HEK293 (cell line): ENCODE results near the gene PCBP2.

ENCODE experiments used
- CTCF ChIA-PET: fragments of 350-600 bp; formaldehyde crosslinking; extraction: SDS; loops from one replicate; lab custom pipeline; 2021; ENCODE audit warnings: antibody characterized with exemption; lab: Yijun Ruan, JAX
- POLR2A ChIA-PET: fragments of 300-600 bp; formaldehyde crosslinking; extraction: SDS; loops from one replicate; lab custom pipeline; 2020; ENCODE audit warnings: antibody characterized with exemption, inconsistent platforms; lab: Yijun Ruan, JAX
- H3K27ac ChIP-seq: fragments of 200-500 bp; sonication (Bioruptor generic); 2 replicates; pipeline ENCODE4 v1.5.1; 2014; ENCODE audit warnings: low read depth, low read length, control low read depth, inconsistent platforms; ENCODE audit errors: extremely low read depth
- H3K36me3 ChIP-seq, 2 experiments: fragments of 200-500 bp in 1 of 2; sonication (Bioruptor generic) in 1 of 2; 1 replicate in 1 of 2; 2 replicates in 1 of 2; pipeline ENCODE4 v1.5.1; 2014 to 2017; ENCODE audit warnings: inconsistent platforms in 2 of 2, low read length in 2 of 2; ENCODE audit not compliant: control insufficient read depth in 2 of 2, insufficient read depth in 1 of 2
- H3K4me1 ChIP-seq: fragments of 200-500 bp; sonication (Bioruptor generic); 2 replicates; pipeline ENCODE4 v1.5.1; 2014; ENCODE audit warnings: mild to moderate bottlenecking, low read length, inconsistent platforms; ENCODE audit not compliant: control insufficient read depth, insufficient read depth
- H3K4me3 ChIP-seq: 2 replicates; pipeline ENCODE4 v1.5.1; 2011; ENCODE audit warnings: low read depth, mild to moderate bottlenecking, control low read depth, low read length, moderate library complexity
- H3K9me3 ChIP-seq: fragments of 200-500 bp; sonication (Bioruptor generic); 2 replicates; pipeline ENCODE4 v1.5.1; 2014; ENCODE audit warnings: low read depth, low read length, inconsistent platforms; ENCODE audit not compliant: control insufficient read depth, insufficient read depth
- BCL11A ChIP-seq: fragments of 450-650 bp; formaldehyde crosslinking; IDR thresholded peaks from 2 replicates; pipeline ENCODE4 v1.5.1; 2016; ENCODE audit warnings: low read depth, missing biosample characterization, missing genetic modification characterization
- GFI1B ChIP-seq: fragments of 450-650 bp; formaldehyde crosslinking; IDR thresholded peaks from 2 replicates; pipeline ENCODE4 v1.5.1; 2016; ENCODE audit warnings: missing biosample characterization, missing genetic modification characterization
- GLIS2 ChIP-seq: fragments of 450-650 bp; formaldehyde crosslinking; IDR thresholded peaks from 2 replicates; pipeline ENCODE4 v1.5.1; 2016; ENCODE audit warnings: missing biosample characterization, missing genetic modification characterization
- MZF1 ChIP-seq: fragments of 450-650 bp; formaldehyde crosslinking; IDR thresholded peaks from 2 replicates; pipeline ENCODE4 v1.5.1; 2017; ENCODE audit warnings: missing biosample characterization, missing genetic modification characterization, borderline replicate concordance
- OSR2 ChIP-seq: fragments of 450-650 bp; formaldehyde crosslinking; IDR thresholded peaks from 2 replicates; pipeline ENCODE4 v1.5.1; 2016; ENCODE audit warnings: missing biosample characterization, missing genetic modification characterization
- ZBTB1 ChIP-seq: fragments of 450-650 bp; formaldehyde crosslinking; IDR thresholded peaks from 2 replicates; pipeline ENCODE4 v1.5.1; 2016; ENCODE audit warnings: missing biosample characterization, missing genetic modification characterization
- ZBTB48 ChIP-seq: fragments of 450-650 bp; formaldehyde crosslinking; IDR thresholded peaks from 2 replicates; pipeline ENCODE4 v1.5.1; 2016; ENCODE audit warnings: missing biosample characterization, missing genetic modification characterization
- ZEB2 ChIP-seq: fragments of 450-650 bp; formaldehyde crosslinking; IDR thresholded peaks from 2 replicates; pipeline ENCODE4 v1.5.1; 2016; ENCODE audit warnings: missing biosample characterization, missing genetic modification characterization
- ZFP3 ChIP-seq: fragments of 450-650 bp; formaldehyde crosslinking; IDR thresholded peaks from 2 replicates; pipeline ENCODE4 v1.5.1; 2016; ENCODE audit warnings: low read depth, missing biosample characterization, missing genetic modification characterization
- ZNF175 ChIP-seq: fragments of 450-650 bp; formaldehyde crosslinking; IDR thresholded peaks from 2 replicates; pipeline ENCODE4 v1.5.1; 2016; ENCODE audit warnings: missing biosample characterization, missing genetic modification characterization
- ZNF292 ChIP-seq: fragments of 450-650 bp; formaldehyde crosslinking; IDR thresholded peaks from 2 replicates; pipeline ENCODE4 v1.5.1; 2016; ENCODE audit warnings: low read depth, missing biosample characterization, missing genetic modification characterization, borderline replicate concordance
- ZNF302 ChIP-seq: fragments of 450-650 bp; formaldehyde crosslinking; IDR thresholded peaks from 2 replicates; pipeline ENCODE4 v1.5.1; 2016; ENCODE audit warnings: missing biosample characterization, missing genetic modification characterization, low read depth
- ZNF311 ChIP-seq: fragments of 450-650 bp; formaldehyde crosslinking; IDR thresholded peaks from 2 replicates; pipeline ENCODE4 v1.5.1; 2017; ENCODE audit warnings: missing biosample characterization, missing genetic modification characterization, borderline replicate concordance
- ZNF324 ChIP-seq: fragments of 450-650 bp; formaldehyde crosslinking; IDR thresholded peaks from 2 replicates; pipeline ENCODE4 v1.5.1; 2016; ENCODE audit warnings: missing biosample characterization, missing genetic modification characterization
- ZNF366 ChIP-seq: fragments of 450-650 bp; formaldehyde crosslinking; conservative IDR thresholded peaks from 2 replicates; pipeline ENCODE4 v1.5.1; 2016; ENCODE audit warnings: missing biosample characterization, missing genetic modification characterization
- ZNF544 ChIP-seq: fragments of 450-650 bp; formaldehyde crosslinking; IDR thresholded peaks from 2 replicates; pipeline ENCODE4 v1.5.0; 2017; ENCODE audit warnings: missing biosample characterization, missing genetic modification characterization
- ZNF677 ChIP-seq: fragments of 450-650 bp; IDR thresholded peaks from 2 replicates; pipeline ENCODE4 v1.5.0; 2018; ENCODE audit warnings: missing biosample characterization, mild to moderate bottlenecking, missing genetic modification characterization, moderate library complexity
- ZSCAN16 ChIP-seq: fragments of 450-650 bp; formaldehyde crosslinking; IDR thresholded peaks from 2 replicates; pipeline ENCODE4 v1.5.1; 2016; ENCODE audit warnings: missing biosample characterization, missing genetic modification characterization
- TF ChIP-seq, protein P1 (sequence below): fragments of 450-650 bp; formaldehyde crosslinking; IDR thresholded peaks from 2 replicates; pipeline ENCODE4 v1.5.1; 2016; ENCODE audit warnings: missing biosample characterization, missing genetic modification characterization, borderline replicate concordance
- TF ChIP-seq, protein P2 (sequence below): fragments of 450-650 bp; formaldehyde crosslinking; IDR thresholded peaks from 2 replicates; pipeline ENCODE4 v1.5.1; 2017; ENCODE audit warnings: missing biosample characterization, missing genetic modification characterization
- TF ChIP-seq, protein P3 (sequence below): fragments of 450-650 bp; formaldehyde crosslinking; IDR thresholded peaks from 2 replicates; pipeline ENCODE4 v1.5.1; 2016; ENCODE audit warnings: missing biosample characterization, missing genetic modification characterization
- TF ChIP-seq, protein P4 (sequence below): fragments of 450-650 bp; formaldehyde crosslinking; IDR thresholded peaks from 2 replicates; pipeline ENCODE4 v1.5.1; 2016; ENCODE audit warnings: missing biosample characterization, missing genetic modification characterization
- TF ChIP-seq, protein P5 (sequence below): fragments of 450-650 bp; formaldehyde crosslinking; conservative IDR thresholded peaks from 2 replicates; pipeline ENCODE4 v1.5.1; 2016; ENCODE audit warnings: low read depth, missing biosample characterization, missing genetic modification characterization
- TF ChIP-seq, protein P6 (sequence below): fragments of 450-650 bp; formaldehyde crosslinking; IDR thresholded peaks from 2 replicates; pipeline ENCODE4 v1.5.1; 2016; ENCODE audit warnings: missing biosample characterization, missing genetic modification characterization

PCBP2 gene

DNA sequence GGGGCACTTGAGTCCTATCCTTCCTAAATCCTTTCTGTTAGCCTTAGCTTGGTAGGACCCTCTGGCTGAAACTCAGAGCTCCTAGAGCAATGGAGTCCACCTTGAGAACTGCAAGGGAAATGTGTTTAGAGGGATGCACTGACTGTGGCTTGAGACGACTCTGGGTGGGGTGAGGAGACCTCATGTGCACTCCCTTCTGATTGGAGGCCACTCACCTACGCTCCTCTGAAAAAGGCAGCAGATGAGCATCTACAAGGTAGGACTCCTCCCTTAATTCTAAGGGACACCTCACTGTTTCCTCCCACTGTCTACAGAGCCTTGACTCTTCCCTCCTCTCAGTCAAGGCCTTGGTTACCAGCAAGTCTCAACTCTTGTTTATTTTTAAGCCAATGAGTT is 46.3 kb downstream of the PCBP2 start (continued):
- TF ChIP-seq, protein P1, sequence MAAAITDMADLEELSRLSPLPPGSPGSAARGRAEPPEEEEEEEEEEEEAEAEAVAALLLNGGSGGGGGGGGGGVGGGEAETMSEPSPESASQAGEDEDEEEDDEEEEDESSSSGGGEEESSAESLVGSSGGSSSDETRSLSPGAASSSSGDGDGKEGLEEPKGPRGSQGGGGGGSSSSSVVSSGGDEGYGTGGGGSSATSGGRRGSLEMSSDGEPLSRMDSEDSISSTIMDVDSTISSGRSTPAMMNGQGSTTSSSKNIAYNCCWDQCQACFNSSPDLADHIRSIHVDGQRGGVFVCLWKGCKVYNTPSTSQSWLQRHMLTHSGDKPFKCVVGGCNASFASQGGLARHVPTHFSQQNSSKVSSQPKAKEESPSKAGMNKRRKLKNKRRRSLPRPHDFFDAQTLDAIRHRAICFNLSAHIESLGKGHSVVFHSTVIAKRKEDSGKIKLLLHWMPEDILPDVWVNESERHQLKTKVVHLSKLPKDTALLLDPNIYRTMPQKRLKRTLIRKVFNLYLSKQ (tag by site-specific recombination): no peak
- no peak for TF ChIP-seq ZNF366 (tag by site-specific recombination)
- no peak for TF ChIP-seq ZNF311 (tag by site-specific recombination)
- no peak for TF ChIP-seq ZSCAN16
- TF ChIP-seq, protein P2, sequence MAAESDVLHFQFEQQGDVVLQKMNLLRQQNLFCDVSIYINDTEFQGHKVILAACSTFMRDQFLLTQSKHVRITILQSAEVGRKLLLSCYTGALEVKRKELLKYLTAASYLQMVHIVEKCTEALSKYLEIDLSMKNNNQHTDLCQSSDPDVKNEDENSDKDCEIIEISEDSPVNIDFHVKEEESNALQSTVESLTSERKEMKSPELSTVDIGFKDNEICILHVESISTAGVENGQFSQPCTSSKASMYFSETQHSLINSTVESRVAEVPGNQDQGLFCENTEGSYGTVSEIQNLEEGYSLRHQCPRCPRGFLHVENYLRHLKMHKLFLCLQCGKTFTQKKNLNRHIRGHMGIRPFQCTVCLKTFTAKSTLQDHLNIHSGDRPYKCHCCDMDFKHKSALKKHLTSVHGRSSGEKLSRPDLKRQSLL: no peak
- no peak for TF ChIP-seq ZBTB1
- no peak for TF ChIP-seq ZNF544 (tag by site-specific recombination)
- TF ChIP-seq ZEB2: no peak

DNA sequence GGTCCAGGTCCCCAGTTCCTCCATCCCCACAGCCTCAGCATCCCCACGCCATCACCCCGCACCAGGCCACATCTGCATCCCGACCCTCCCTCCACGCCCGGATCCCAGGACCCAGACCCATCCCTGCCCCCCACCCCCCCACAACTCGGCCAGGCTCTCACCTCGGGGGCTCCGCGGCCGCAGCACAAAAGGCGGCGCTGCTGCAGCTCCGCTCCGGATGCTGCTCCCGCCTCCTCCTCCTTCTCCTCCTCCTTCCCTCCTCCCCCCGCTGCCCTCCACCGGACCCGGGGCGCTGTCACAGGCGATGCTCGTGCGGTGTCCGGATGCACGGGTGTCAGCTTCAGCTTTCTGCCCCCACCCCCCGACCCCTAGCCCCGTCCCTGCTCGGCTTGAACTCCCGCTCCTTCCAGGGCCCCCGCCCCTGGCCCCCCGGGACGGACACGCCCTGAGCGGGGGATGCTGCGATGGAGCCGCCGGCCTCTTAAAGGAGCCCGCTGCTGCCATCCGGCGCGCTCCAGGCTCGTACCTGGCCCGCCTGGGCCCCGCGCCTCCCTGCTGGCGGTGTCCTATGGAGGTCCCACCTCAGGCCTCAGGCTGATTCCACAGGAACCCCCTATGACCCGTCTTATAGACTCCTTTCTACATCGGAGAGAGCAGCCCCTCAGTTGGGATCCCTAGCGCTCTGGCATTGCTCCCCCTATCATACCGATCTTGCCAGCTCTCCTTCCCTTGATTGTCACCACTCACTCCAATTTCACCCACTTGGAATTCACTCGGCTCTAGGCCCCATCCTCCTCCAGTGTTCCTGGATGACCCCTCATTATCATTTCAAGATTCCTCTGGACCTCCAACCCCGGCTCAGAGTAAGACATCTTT is 47.6 kb downstream of the PCBP2 start, which contains the start of gene MAP3K12:
MAP3K12 (minus strand) TSS at position 193 of the 876 bp plus-strand sequence. CDS start 12,067 bp downstream, outside the sequence.
- Histone ChIP-seq H3K9me3 (no peaks in the 10 kb centered on the region), H3K36me3 (peaks cover 0 to 17% of the 10 kb centered on the region in 2 experiments; a peak in 1 of 3 replicates), H3K4me1 (peaks cover 16% of the 10 kb centered on the region), H3K27ac (peak within 1 kb of the TSS; percentile 9; the same call in 1 of the 2 replicates), H3K4me3 (peak within 1 kb of the TSS; percentile 56)
- POLR2A ChIA-PET: interaction anchor here (0.5 to 4.6 kb wide), 15 partner anchors 10 to 563 kb away, joined by 3 to 39 read pairs (median 3); partner anchors contain the start of genes ATP5MC2, PFDN5 and TNS2
- CTCF ChIA-PET: interaction anchor here (0.6 to 1.7 kb wide), 6 partner anchors 8 to 243 kb away, joined by 3 to 9 read pairs (median 3); partner anchors contain the start of gene NPFF
- TF ChIP-seq ZNF292: no peak
- TF ChIP-seq, protein P3, sequence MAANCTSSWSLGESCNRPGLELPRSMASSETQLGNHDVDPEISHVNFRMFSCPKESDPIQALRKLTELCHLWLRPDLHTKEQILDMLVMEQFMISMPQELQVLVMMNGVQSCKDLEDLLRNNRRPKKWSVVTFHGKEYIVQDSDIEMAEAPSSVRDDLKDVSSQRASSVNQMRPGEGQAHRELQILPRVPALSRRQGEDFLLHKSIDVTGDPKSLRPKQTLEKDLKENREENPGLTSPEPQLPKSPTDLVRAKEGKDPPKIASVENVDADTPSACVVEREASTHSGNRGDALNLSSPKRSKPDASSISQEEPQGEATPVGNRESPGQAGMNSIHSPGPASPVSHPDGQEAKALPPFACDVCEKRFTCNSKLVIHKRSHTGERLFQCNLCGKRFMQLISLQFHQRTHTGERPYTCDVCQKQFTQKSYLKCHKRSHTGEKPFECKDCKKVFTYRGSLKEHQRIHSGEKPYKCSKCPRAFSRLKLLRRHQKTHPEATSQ (tag by site-specific recombination): no peak
- TF ChIP-seq ZNF175 (tag by site-specific recombination): no peak
- TF ChIP-seq, protein P4, sequence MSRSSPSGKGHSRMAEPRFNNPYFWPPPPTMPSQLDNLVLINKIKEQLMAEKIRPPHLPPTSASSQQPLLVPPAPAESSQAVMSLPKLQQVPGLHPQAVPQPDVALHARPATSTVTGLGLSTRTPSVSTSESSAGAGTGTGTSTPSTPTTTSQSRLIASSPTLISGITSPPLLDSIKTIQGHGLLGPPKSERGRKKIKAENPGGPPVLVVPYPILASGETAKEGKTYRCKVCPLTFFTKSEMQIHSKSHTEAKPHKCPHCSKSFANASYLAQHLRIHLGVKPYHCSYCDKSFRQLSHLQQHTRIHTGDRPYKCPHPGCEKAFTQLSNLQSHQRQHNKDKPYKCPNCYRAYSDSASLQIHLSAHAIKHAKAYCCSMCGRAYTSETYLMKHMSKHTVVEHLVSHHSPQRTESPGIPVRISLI (tag by site-specific recombination): no peak
- TF ChIP-seq, protein P5, sequence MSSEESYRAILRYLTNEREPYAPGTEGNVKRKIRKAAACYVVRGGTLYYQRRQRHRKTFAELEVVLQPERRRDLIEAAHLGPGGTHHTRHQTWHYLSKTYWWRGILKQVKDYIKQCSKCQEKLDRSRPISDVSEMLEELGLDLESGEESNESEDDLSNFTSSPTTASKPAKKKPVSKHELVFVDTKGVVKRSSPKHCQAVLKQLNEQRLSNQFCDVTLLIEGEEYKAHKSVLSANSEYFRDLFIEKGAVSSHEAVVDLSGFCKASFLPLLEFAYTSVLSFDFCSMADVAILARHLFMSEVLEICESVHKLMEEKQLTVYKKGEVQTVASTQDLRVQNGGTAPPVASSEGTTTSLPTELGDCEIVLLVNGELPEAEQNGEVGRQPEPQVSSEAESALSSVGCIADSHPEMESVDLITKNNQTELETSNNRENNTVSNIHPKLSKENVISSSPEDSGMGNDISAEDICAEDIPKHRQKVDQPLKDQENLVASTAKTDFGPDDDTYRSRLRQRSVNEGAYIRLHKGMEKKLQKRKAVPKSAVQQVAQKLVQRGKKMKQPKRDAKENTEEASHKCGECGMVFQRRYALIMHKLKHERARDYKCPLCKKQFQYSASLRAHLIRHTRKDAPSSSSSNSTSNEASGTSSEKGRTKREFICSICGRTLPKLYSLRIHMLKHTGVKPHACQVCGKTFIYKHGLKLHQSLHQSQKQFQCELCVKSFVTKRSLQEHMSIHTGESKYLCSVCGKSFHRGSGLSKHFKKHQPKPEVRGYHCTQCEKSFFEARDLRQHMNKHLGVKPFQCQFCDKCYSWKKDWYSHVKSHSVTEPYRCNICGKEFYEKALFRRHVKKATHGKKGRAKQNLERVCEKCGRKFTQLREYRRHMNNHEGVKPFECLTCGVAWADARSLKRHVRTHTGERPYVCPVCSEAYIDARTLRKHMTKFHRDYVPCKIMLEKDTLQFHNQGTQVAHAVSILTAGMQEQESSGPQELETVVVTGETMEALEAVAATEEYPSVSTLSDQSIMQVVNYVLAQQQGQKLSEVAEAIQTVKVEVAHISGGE (tag by site-specific recombination): peak; percentile 35; the same call in 1 of the 2 replicates
- TF ChIP-seq ZFP3: no peak
- no peak for TF ChIP-seq MZF1 (tag by site-specific recombination)
- no peak for TF ChIP-seq GFI1B (tag by site-specific recombination)
- TF ChIP-seq, protein P1 (tag by site-specific recombination): 0 out of 2 replicates have a peak, but pooled peaks have one; percentile 8
- no peak for TF ChIP-seq ZNF677 (tag by site-specific recombination)
- no peak for TF ChIP-seq ZNF324 (tag by site-specific recombination)
- peak; percentile 65; the same call in 1 of the 2 replicates for TF ChIP-seq GLIS2
- TF ChIP-seq ZBTB48 (tag by site-specific recombination): peak; percentile 61; the same call in 1 of the 2 replicates
- TF ChIP-seq OSR2 (tag by site-specific recombination): no peak
- TF ChIP-seq, protein P6, sequence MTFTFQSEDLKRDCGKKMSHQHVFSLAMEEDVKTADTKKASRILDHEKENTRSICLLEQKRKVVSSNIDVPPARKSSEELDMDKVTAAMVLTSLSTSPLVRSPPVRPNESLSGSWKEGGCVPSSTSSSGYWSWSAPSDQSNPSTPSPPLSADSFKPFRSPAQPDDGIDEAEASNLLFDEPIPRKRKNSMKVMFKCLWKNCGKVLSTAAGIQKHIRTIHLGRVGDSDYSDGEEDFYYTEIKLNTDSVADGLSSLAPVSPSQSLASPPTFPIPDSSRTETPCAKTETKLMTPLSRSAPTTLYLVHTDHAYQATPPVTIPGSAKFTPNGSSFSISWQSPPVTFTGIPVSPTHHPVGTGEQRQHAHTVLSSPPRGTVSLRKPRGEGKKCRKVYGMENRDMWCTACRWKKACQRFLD: no peak
- TF ChIP-seq BCL11A (tag by site-specific recombination): no peak
- TF ChIP-seq ZNF302 (tag by site-specific recombination): no peak
